HCT116 (cell line): ENCODE data around the gene PNPLA2.

ENCODE experiments used
- CTCF ChIP-seq, 3 experiments: fragments of 200-600 bp in 1 of 3; sonication (generic) in 1 of 3; IDR thresholded peaks in 2 of 3; conservative IDR thresholded peaks in 1 of 3; 2 replicates each; pipeline ENCODE4 v1.5.1; 2012 to 2017; ENCODE audit warnings: low read depth in 2 of 3, low read length in 2 of 3, antibody characterized with exemption in 1 of 3, borderline replicate concordance in 1 of 3, control low read depth in 1 of 3, mild to moderate bottlenecking in 1 of 3, mixed read lengths in 1 of 3, mixed run types in 1 of 3, moderate library complexity in 1 of 3; ENCODE audit not compliant: insufficient read depth in 1 of 3
- EZH2 ChIP-seq: fragments of 200-600 bp; sonication (generic); IDR thresholded peaks from 2 replicates; pipeline ENCODE4 v1.6.1; 2017; ENCODE audit warnings: antibody characterized with exemption, mixed run types
- POLR2A ChIP-seq: IDR thresholded peaks from 2 replicates; pipeline ENCODE4 v1.7.0; 2011; ENCODE audit warnings: borderline replicate concordance; ENCODE audit not compliant: insufficient read depth, insufficient read length; ENCODE audit errors: extremely low read depth
- POLR2AphosphoS5 ChIP-seq: IDR thresholded peaks from 2 replicates; pipeline ENCODE4 v1.6.1; 2011; ENCODE audit warnings: mild to moderate bottlenecking, low read depth, low read length, moderate library complexity
- SIN3A ChIP-seq: IDR thresholded peaks from 2 replicates; pipeline ENCODE4 v1.6.1; 2012; ENCODE audit warnings: low read depth
- SP1 ChIP-seq: IDR thresholded peaks from 2 replicates; pipeline ENCODE4 v1.6.1; 2012; ENCODE audit warnings: low read depth
- YY1 ChIP-seq: IDR thresholded peaks from 2 replicates; pipeline ENCODE4 v1.6.1; 2011; ENCODE audit warnings: low read length, low read depth, moderate library complexity, mild to moderate bottlenecking; ENCODE audit not compliant: insufficient replicate concordance; ENCODE audit errors: extremely low read depth
- ZNF274 ChIP-seq: fragments of 200-500 bp; sonication (Bioruptor generic); IDR thresholded peaks from 2 replicates; pipeline ENCODE4 v1.6.1; 2014; ENCODE audit warnings: mild to moderate bottlenecking, low read depth, low read length, inconsistent platforms
- TF ChIP-seq, protein P1 (sequence below): IDR thresholded peaks from 2 replicates; pipeline ENCODE4 v1.6.1; 2011; ENCODE audit warnings: mild to moderate bottlenecking, low read length, moderate library complexity; ENCODE audit not compliant: insufficient replicate concordance; ENCODE audit errors: extremely low read depth
- TF ChIP-seq, protein P2 (sequence below): IDR thresholded peaks from 2 replicates; pipeline ENCODE4 v1.6.1; 2012

GRCh38 chr11:870127-870413 is 51.4 kb downstream of the PNPLA2 start:
- no peak for TF ChIP-seq POLR2A
- peak in 2 of 3 experiments; percentile 19 to 25; a peak in 2 of 6 replicates for TF ChIP-seq CTCF (IDR thresholded peaks at IDR 0.05 in 2 of 3, conservative IDR thresholded peaks at IDR 0.05 in 1 of 3; ENCODE audit: borderline replicate concordance in 1 of 3, insufficient read depth in 1 of 3, low read depth in 2 of 3, low read length in 2 of 3)
- TF ChIP-seq SP1 = no peak
- TF ChIP-seq, protein P1, sequence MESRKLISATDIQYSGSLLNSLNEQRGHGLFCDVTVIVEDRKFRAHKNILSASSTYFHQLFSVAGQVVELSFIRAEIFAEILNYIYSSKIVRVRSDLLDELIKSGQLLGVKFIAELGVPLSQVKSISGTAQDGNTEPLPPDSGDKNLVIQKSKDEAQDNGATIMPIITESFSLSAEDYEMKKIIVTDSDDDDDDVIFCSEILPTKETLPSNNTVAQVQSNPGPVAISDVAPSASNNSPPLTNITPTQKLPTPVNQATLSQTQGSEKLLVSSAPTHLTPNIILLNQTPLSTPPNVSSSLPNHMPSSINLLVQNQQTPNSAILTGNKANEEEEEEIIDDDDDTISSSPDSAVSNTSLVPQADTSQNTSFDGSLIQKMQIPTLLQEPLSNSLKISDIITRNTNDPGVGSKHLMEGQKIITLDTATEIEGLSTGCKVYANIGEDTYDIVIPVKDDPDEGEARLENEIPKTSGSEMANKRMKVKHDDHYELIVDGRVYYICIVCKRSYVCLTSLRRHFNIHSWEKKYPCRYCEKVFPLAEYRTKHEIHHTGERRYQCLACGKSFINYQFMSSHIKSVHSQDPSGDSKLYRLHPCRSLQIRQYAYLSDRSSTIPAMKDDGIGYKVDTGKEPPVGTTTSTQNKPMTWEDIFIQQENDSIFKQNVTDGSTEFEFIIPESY = no peak
- no peak for TF ChIP-seq ZNF274
- TF ChIP-seq EZH2 = no peak
- no peak for TF ChIP-seq YY1
- no peak for TF ChIP-seq POLR2AphosphoS5
- no peak for TF ChIP-seq SIN3A
- TF ChIP-seq, protein P2, sequence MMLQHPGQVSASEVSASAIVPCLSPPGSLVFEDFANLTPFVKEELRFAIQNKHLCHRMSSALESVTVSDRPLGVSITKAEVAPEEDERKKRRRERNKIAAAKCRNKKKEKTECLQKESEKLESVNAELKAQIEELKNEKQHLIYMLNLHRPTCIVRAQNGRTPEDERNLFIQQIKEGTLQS = no peak
